GM12878 (cell line): ENCODE measurements around the gene CIRBP. TPM values are rescaled to one million over a fixed set of nuclear protein-coding genes. Genes with fewer than 3 reads are reported as not detected.
A peak's percentile ranks its signal among the peaks of the same experiment; 100 is the strongest.

ENCODE experiments used
- ATAC-seq: fragments of 200-7000 bp; cut with Tn5 transposase; 3 replicates; pipeline ENCODE4 v1.9.1; 2020; ENCODE audit warnings: mild to moderate bottlenecking, moderate library complexity
- BruUV-seq: library from RNA; stranded (reverse); fragments of 400-500 nt; replicated peaks from 2 replicates; lab custom pipeline; 2021; lab: Mats Ljungman, UMichigan
- CTCF ChIA-PET: fragments of 300-600 bp; sonication (Branson Sonifier 250); formaldehyde crosslinking; extraction: SDS; loops from one replicate; lab custom pipeline; 2021; ENCODE audit warnings: inconsistent platforms; lab: Yijun Ruan, JAX
- POLR2A ChIA-PET: fragments of 350-600 bp; formaldehyde crosslinking; extraction: SDS; loops from one replicate; lab custom pipeline; 2021; ENCODE audit warnings: inconsistent platforms; lab: Charles Lee
- RAD21 ChIA-PET: fragments of 300-600 bp; sonication (Branson Sonifier 250); formaldehyde crosslinking; loops from one replicate; lab custom pipeline; 2023; ENCODE audit warnings: antibody characterized with exemption; ENCODE audit not compliant: unreplicated experiment; lab: Charles Lee
- SMC1A ChIA-PET: fragments of 300-600 bp; sonication (Branson Sonifier 250); formaldehyde crosslinking; loops from one replicate; lab custom pipeline; 2023; ENCODE audit not compliant: unreplicated experiment, uncharacterized antibody; lab: Charles Lee
- DNase-seq: peaks from one replicate; pipeline ENCODE4 v3.0.0-alpha.2; 2011; ENCODE audit warnings: low read depth, low spot score
- FAIRE-seq: peaks from 3 replicates; lab custom pipeline; 2011; peaks lifted over from hg19 to GRCh38; lab: Jason Lieb, UNC
- H2AFZ ChIP-seq: 2 replicates; pipeline ENCODE4 v1.6.0; 2011; ENCODE audit warnings: low read depth, low read length, control low read depth; ENCODE audit not compliant: control insufficient read depth
- H3K27ac ChIP-seq: 2 replicates; pipeline ENCODE4 v1.5.1; 2011; ENCODE audit warnings: control low read depth; ENCODE audit not compliant: control insufficient read depth, insufficient read depth
- H3K27me3 ChIP-seq, 2 experiments: replicated peaks in 1 of 2; 2 replicates each; pipeline versions ENCODE4 v1.6.0 to v1.6.1; 2011; ENCODE audit warnings: low read length in 1 of 2; ENCODE audit not compliant: control insufficient read depth in 2 of 2, insufficient read depth in 2 of 2
- H3K36me3 ChIP-seq, 2 experiments: 2 replicates each; pipeline ENCODE4 v1.5.1; 2011; ENCODE audit warnings: low read length in 1 of 2; ENCODE audit not compliant: control insufficient read depth in 2 of 2, insufficient read depth in 2 of 2
- H3K4me1 ChIP-seq: 2 replicates; pipeline ENCODE4 v1.6.1; 2011; ENCODE audit warnings: mild to moderate bottlenecking, low read length, moderate library complexity, mixed read lengths; ENCODE audit not compliant: control insufficient read depth, insufficient read depth
- H3K4me2 ChIP-seq: 2 replicates; pipeline ENCODE4 v1.6.0; 2011; ENCODE audit warnings: control low read depth; ENCODE audit not compliant: control insufficient read depth, insufficient read depth
- H3K4me3 ChIP-seq: fragments of 200-600 bp; sonication (generic); 2 replicates; pipeline ENCODE4 v1.5.1; 2016
- H3K79me2 ChIP-seq: 2 replicates; pipeline ENCODE4 v1.6.0; 2011; ENCODE audit warnings: low read length; ENCODE audit not compliant: control insufficient read depth, insufficient read depth
- H3K9ac ChIP-seq: 2 replicates; pipeline ENCODE4 v1.8.0; 2011; ENCODE audit warnings: low read length, control low read depth, mixed read lengths; ENCODE audit not compliant: control insufficient read depth, insufficient read depth
- H3K9me3 ChIP-seq: replicated peaks from 3 replicates; pipeline ENCODE4 v1.5.1; 2011; ENCODE audit warnings: mild to moderate bottlenecking, low read length; ENCODE audit not compliant: control insufficient read depth, insufficient read depth
- H4K20me1 ChIP-seq: 2 replicates; pipeline ENCODE4 v1.6.0; 2011; ENCODE audit not compliant: control insufficient read depth, insufficient read depth
- NR2F1 ChIP-seq: fragments of 450-650 bp; conservative IDR thresholded peaks from 2 replicates; pipeline ENCODE4 v1.6.1; 2017; ENCODE audit warnings: mild to moderate bottlenecking
- POLR2AphosphoS5 ChIP-seq: IDR thresholded peaks from 2 replicates; pipeline ENCODE4 v1.6.1; 2011; ENCODE audit warnings: mild to moderate bottlenecking, low read length, inconsistent platforms
- WGBS: methylation state at CpG from one replicate; pipeline ENCODE4 v1.1.6; 2016; ENCODE audit warnings: low lambda C conversion rate; ENCODE audit not compliant: insufficient replicate concordance, insufficient coverage; ENCODE audit errors: missing lambda C conversion rate; 5-methylcytosine and 5-hydroxymethylcytosine counted together
- in situ Hi-C: fragments of 300-500 bp; cut with MboI; formaldehyde crosslinking; loops from 9 replicates; pipeline ENCODE4 v1.14.3; 2018; ENCODE audit warnings: mixed read lengths
- intact Hi-C: fragments of 100-400 bp; cut with micrococcal nuclease; formaldehyde crosslinking; loops from one replicate; pipeline ENCODE4 v1.14.2; 2022; ENCODE audit not compliant: unreplicated experiment
- polyA plus RNA-seq, 11 experiments: library from polyadenylated mRNA; depleted of rRNA in 4 of 11; unstranded in 6 of 11; stranded (reverse) in 5 of 11; fragments of >200 nt; fragmentation: Nextera tagmentation in 4 of 11; fragmentation: Illumina TruSeq in 1 of 11; extraction: Ambion mirVana in 4 of 11; extraction: Trizol in 1 of 11; gene quantifications; 1 replicate in 1 of 11; 2 replicates in 10 of 11; pipeline versions ENCODE4 v1.2.1 to v1.2.3, GENCODE V29; 2011 to 2016; ENCODE audit warnings: inconsistent platforms in 2 of 11, missing spikeins in 2 of 11, low read depth in 1 of 11
- total RNA-seq, 4 experiments: library from RNA; depleted of rRNA in 3 of 4; stranded (reverse); fragments of >200 nt in 3 of 4; fragmentation: Illumina TruSeq in 1 of 4; extraction: Trizol in 1 of 4; gene quantifications; 2 replicates each; pipeline versions ENCODE4 v1.2.1 to v1.2.3, GENCODE V29; 2013 to 2021
- TF ChIP-seq, protein P1 (sequence below): fragments of 450-650 bp; IDR thresholded peaks from 2 replicates; pipeline ENCODE4 v1.6.1; 2016; ENCODE audit warnings: mild to moderate bottlenecking, moderate library complexity, borderline replicate concordance

The CIRBP gene
- total and polyA plus RNA-seq, 10 of the 15 experiments (the other 5 are each of a cell fraction or from before 2014, with no cell fraction given) = 27.6 to 335 (median 229) TPM

DNA sequence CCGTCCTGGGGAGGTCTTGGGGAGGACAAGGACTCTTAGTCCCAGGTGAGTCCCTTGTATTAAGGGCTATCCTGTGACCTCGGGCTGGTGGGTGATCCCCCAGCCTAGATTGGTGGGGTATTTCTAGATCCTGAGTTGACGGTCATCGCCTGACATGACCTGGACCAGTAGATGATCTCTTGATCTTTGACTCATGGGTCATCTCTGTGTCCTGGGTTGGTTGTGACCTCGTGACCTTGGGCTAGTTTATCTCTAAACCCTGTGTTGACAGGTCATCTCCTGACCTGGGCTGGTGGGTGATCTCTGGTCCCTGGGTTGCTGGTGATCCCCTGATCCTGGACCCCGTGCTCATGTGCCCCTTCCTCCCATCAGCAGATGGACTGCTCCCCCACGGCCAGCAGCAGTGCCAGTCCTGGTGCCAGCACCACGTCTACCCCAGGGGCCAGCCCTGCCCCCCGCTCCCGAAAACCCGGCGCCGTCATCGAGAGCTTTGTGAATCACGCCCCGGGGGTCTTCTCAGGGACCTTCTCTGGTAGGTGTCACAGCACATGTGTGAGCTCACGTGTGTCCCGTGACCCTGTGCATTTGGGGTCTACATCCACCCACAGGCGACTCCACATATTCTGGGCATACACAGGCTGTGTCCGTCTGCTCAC lies 14.5 kb upstream of the CIRBP start:
- no peak overlapping the region for H3K4me2 ChIP-seq
- H3K27me3 ChIP-seq = no peaks in the 10 kb centered on the region
- H3K9me3 ChIP-seq = no peaks in the 10 kb centered on the region
- no peak for ATAC-seq
- no peak overlapping the region for H3K4me3 ChIP-seq
- FAIRE-seq = no peak
- peaks cover 65% of the 10 kb centered on the region for H3K79me2 ChIP-seq
- SMC1A ChIA-PET = interaction anchor here (0.9 kb wide), 1 partner anchor 12 kb away, joined by 3 read pairs; no protein-coding TSS in a partner anchor
- WGBS = 94% methylated on average over 18 of the region's 20 CpGs
- H3K36me3 ChIP-seq = peaks cover 14 to 29% of the 10 kb centered on the region in 2 experiments; a peak in 3 of 4 replicates
- no peak for DNase-seq
- BruUV-seq = no TSS peak
- CTCF ChIA-PET = interaction anchor here (2.3 kb wide), 2 partner anchors 11 kb away, joined by 17 to 26 read pairs; no protein-coding TSS in a partner anchor
- peaks cover 18% of the 10 kb centered on the region for H3K4me1 ChIP-seq
- intact Hi-C loops = no loop called here
- no peak overlapping the region for H3K27ac ChIP-seq
- H2AFZ ChIP-seq = no peak overlapping the region
- TF ChIP-seq POLR2AphosphoS5 (peak; percentile 48; the same call in 1 of the 2 replicates), NR2F1 (peak; percentile 19; the same call in 1 of the 2 replicates)
- TF ChIP-seq, protein P1, sequence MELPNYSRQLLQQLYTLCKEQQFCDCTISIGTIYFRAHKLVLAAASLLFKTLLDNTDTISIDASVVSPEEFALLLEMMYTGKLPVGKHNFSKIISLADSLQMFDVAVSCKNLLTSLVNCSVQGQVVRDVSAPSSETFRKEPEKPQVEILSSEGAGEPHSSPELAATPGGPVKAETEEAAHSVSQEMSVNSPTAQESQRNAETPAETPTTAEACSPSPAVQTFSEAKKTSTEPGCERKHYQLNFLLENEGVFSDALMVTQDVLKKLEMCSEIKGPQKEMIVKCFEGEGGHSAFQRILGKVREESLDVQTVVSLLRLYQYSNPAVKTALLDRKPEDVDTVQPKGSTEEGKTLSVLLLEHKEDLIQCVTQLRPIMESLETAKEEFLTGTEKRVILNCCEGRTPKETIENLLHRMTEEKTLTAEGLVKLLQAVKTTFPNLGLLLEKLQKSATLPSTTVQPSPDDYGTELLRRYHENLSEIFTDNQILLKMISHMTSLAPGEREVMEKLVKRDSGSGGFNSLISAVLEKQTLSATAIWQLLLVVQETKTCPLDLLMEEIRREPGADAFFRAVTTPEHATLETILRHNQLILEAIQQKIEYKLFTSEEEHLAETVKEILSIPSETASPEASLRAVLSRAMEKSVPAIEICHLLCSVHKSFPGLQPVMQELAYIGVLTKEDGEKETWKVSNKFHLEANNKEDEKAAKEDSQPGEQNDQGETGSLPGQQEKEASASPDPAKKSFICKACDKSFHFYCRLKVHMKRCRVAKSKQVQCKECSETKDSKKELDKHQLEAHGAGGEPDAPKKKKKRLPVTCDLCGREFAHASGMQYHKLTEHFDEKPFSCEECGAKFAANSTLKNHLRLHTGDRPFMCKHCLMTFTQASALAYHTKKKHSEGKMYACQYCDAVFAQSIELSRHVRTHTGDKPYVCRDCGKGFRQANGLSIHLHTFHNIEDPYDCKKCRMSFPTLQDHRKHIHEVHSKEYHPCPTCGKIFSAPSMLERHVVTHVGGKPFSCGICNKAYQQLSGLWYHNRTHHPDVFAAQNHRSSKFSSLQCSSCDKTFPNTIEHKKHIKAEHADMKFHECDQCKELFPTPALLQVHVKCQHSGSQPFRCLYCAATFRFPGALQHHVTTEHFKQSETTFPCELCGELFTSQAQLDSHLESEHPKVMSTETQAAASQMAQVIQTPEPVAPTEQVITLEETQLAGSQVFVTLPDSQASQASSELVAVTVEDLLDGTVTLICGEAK = no peak
- RAD21 ChIA-PET = interaction anchor here (0.5 kb wide), 1 partner anchor 60 kb away, joined by 5 read pairs; no protein-coding TSS in a partner anchor
- no peaks in the 10 kb centered on the region for H4K20me1 ChIP-seq
- H3K9ac ChIP-seq = no peak overlapping the region
- POLR2A ChIA-PET = interaction anchor here (2.1 to 2.3 kb wide), 3 partner anchors 10 to 15 kb away, joined by 9 to 14 read pairs (median 13); partner anchors contain the start of gene CIRBP
- in situ Hi-C loops = no loop called here
